Mesangial cell (primary cell): ENCODE measurements around the gene KLF2. TPM values are rescaled to one million over a fixed set of nuclear protein-coding genes. Genes with fewer than 3 reads are reported as not detected.

Source experiments
- total RNA-seq: library from RNA; depleted of rRNA; stranded (reverse); fragments of >200 nt; gene quantifications from 2 replicates; pipeline ENCODE4 v1.2.3, GENCODE V29; 2015

Gene KLF2
- 1.3 and 3.4 TPM in 2 replicates for total RNA-seq

DNA sequence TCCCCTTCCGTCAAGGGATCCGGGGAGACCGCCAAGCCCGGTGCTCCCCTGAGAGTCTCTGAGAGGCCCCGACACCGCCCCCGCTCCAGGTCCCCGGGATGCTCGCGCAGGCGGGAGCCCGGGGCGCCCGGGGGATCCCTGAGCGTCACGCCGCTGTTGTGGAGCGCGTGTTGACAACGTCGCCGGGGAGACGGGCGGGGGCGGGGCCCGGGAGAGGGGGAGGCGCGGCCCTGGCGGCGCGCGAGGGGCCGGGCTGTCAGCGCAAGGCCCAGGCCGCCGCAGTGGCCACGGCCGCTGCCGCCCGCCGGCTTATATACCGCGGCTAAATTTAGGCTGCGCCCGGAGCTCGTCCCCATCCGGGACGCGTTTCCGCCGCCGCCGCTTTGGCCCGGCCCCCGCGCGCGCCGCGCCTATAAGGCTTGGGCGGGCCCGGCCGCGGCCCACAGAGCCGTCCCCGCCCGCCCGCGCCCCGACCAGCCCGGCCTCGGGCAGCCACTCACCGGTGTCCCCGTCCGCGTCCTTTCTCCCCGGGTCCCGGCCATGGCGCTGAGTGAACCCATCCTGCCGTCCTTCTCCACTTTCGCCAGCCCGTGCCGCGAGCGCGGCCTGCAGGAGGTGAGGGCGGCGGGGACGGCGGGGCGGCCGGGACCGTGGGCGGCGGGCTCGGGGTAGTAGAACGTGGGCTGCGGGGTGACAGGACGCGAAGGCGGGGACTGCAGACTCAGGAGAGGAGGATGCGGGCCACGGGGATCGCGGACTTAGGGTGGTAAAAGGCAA is at the start of gene KLF2:
TSS of gene KLF2 (plus strand) at position 443 of the 777 bp plus-strand sequence. CDS start at position 541, 98 bp downstream.

Other genes starting within 250 kb of the KLF2 start
- 406 and 723 TPM in 2 replicates for gene TPM4, start 248.3 kb upstream of the KLF2 start, total RNA-seq
- 45.4 and 80.0 TPM in 2 replicates for gene RAB8A, start 212.9 kb upstream of the KLF2 start, total RNA-seq
- gene HSH2D, start 181.1 kb upstream of the KLF2 start, total RNA-seq = not detected in 2 replicates
- gene CIB3, start 151.3 kb upstream of the KLF2 start, total RNA-seq = not detected in 2 replicates
- 75.9 and 83.8 TPM in 2 replicates for gene FAM32A, start 139.4 kb upstream of the KLF2 start, total RNA-seq
- gene AP1M1, start 126.9 kb upstream of the KLF2 start, total RNA-seq = 122 and 175 TPM in 2 replicates
- 14.5 and 19.3 TPM in 2 replicates for gene EPS15L1, start 147.1 kb downstream of the KLF2 start, total RNA-seq
- gene CALR3, start 171.3 kb downstream of the KLF2 start, total RNA-seq = not detected in 2 replicates
- gene C19orf44, start 171.6 kb downstream of the KLF2 start, total RNA-seq = 3.3 and 6.3 TPM in 2 replicates
- 11.7 and 12.3 TPM in 2 replicates for gene CHERP, start 217.6 kb downstream of the KLF2 start, total RNA-seq
- 32.4 and 53.2 TPM in 2 replicates for gene SLC35E1, start 247.6 kb downstream of the KLF2 start, total RNA-seq